HepG2 (cell line): ENCODE results near the gene TP53I3. TPM values are rescaled to one million over a fixed set of nuclear protein-coding genes. Genes with fewer than 3 reads are reported as not detected.

Source experiments
- BCL6 ChIP-seq: IDR thresholded peaks from 2 replicates; pipeline ENCODE4 v1.6.1; 2016; ENCODE audit warnings: missing genetic modification reagents, missing compliant biosample characterization
- FOXO1 ChIP-seq: sonication (generic); formaldehyde crosslinking; IDR thresholded peaks from 2 replicates; pipeline ENCODE4 v1.4.0; 2020; ENCODE audit warnings: missing genetic modification reagents
- GATAD2A ChIP-seq: IDR thresholded peaks from 2 replicates; pipeline ENCODE4 v1.6.1; 2016
- HCFC1 ChIP-seq: fragments of 150-350 bp; IDR thresholded peaks from 2 replicates; pipeline ENCODE4 v1.6.1; 2014; ENCODE audit warnings: low read depth, low read length
- HOXD1 ChIP-seq: sonication (generic); formaldehyde crosslinking; IDR thresholded peaks from 2 replicates; pipeline ENCODE4 v1.5.0; 2020; ENCODE audit warnings: missing genetic modification reagents
- KLF16 ChIP-seq, 2 experiments: sonication (generic) in 1 of 2; formaldehyde crosslinking in 1 of 2; IDR thresholded peaks; 2 replicates each; pipeline versions ENCODE4 v1.6.1 to v1.8.0; 2016 to 2023; ENCODE audit warnings: missing genetic modification reagents in 2 of 2, missing compliant biosample characterization in 1 of 2
- MEIS2 ChIP-seq: sonication (generic); formaldehyde crosslinking; IDR thresholded peaks from 2 replicates; pipeline ENCODE4 v1.9.0; 2021; ENCODE audit warnings: mild to moderate bottlenecking, missing genetic modification reagents
- PLRG1 ChIP-seq: fragments of 450-650 bp; conservative IDR thresholded peaks from 2 replicates; pipeline ENCODE4 v1.6.1; 2016
- PRDM4 ChIP-seq: sonication (generic); formaldehyde crosslinking; IDR thresholded peaks from 2 replicates; pipeline ENCODE4 v1.9.0; 2021; ENCODE audit warnings: missing genetic modification reagents, borderline replicate concordance
- RARA ChIP-seq: IDR thresholded peaks from 2 replicates; pipeline ENCODE4 v1.6.1; 2016; ENCODE audit warnings: missing genetic modification reagents, missing compliant biosample characterization
- SOX13 ChIP-seq, 3 experiments: fragments of 450-650 bp in 1 of 3; sonication (generic) in 1 of 3; formaldehyde crosslinking in 1 of 3; IDR thresholded peaks in 2 of 3; conservative IDR thresholded peaks in 1 of 3; 2 replicates each; pipeline versions ENCODE4 v1.5.0 to v1.6.1; 2016 to 2020; ENCODE audit warnings: antibody characterized with exemption in 1 of 3, mild to moderate bottlenecking in 1 of 3, missing compliant biosample characterization in 1 of 3, missing genetic modification reagents in 1 of 3, moderate library complexity in 1 of 3
- SRSF9 ChIP-seq: fragments of 200-400 bp; formaldehyde crosslinking; IDR thresholded peaks from 2 replicates; pipeline ENCODE4 v1.6.1; 2018; ENCODE audit warnings: borderline replicate concordance, mild to moderate bottlenecking, low read depth, low read length; ENCODE audit not compliant: insufficient read depth, poor library complexity, severe bottlenecking
- TBX3 ChIP-seq: fragments of 450-650 bp; IDR thresholded peaks from 2 replicates; pipeline ENCODE4 v1.6.1; 2017; ENCODE audit warnings: antibody characterized with exemption, mild to moderate bottlenecking, inconsistent platforms, borderline replicate concordance
- UBTF ChIP-seq: sonication (generic); formaldehyde crosslinking; IDR thresholded peaks from 2 replicates; pipeline ENCODE4 v1.4.0; 2020; ENCODE audit warnings: mild to moderate bottlenecking, missing genetic modification reagents
- ZNF160 ChIP-seq: sonication (generic); formaldehyde crosslinking; IDR thresholded peaks from 2 replicates; pipeline ENCODE4 v1.8.0; 2022; ENCODE audit warnings: mild to moderate bottlenecking, inconsistent platforms, missing genetic modification reagents
- ZNF205 ChIP-seq: IDR thresholded peaks from 2 replicates; pipeline ENCODE4 v1.6.1; 2018; ENCODE audit warnings: missing biosample characterization, missing genetic modification reagents
- ZNF468 ChIP-seq: sonication (generic); formaldehyde crosslinking; IDR thresholded peaks from 2 replicates; pipeline ENCODE4 v1.8.0; 2022; ENCODE audit warnings: mild to moderate bottlenecking, moderate library complexity, missing genetic modification reagents
- ZNF605 ChIP-seq: sonication (generic); formaldehyde crosslinking; IDR thresholded peaks from 2 replicates; pipeline ENCODE4 v1.8.0; 2022; ENCODE audit warnings: mild to moderate bottlenecking, missing genetic modification reagents
- ZNF672 ChIP-seq: sonication (generic); formaldehyde crosslinking; IDR thresholded peaks from 2 replicates; pipeline ENCODE4 v1.8.1; 2022; ENCODE audit warnings: missing genetic modification reagents
- polyA plus RNA-seq, 8 experiments: library from polyadenylated mRNA; depleted of rRNA in 3 of 8; stranded (reverse) in 7 of 8; unstranded in 1 of 8; fragments of >200 nt; fragmentation: Illumina TruSeq in 4 of 8; extraction: Trizol in 4 of 8; gene quantifications; 2 replicates each; pipeline versions ENCODE4 v1.2.1 to v1.2.3, GENCODE V29; 2011 to 2016; ENCODE audit warnings: low read depth in 4 of 8, missing spikeins in 1 of 8, mixed read lengths in 1 of 8; ENCODE audit not compliant: insufficient read depth in 1 of 8
- total RNA-seq, 5 experiments: library from RNA; depleted of rRNA; stranded (reverse); fragments of >200 nt; fragmentation: Illumina TruSeq; extraction: Trizol; gene quantifications; 2 replicates each; pipeline ENCODE4 v1.2.3, GENCODE V29; 2016; ENCODE audit warnings: low read depth in 1 of 5
- TF ChIP-seq, protein P1 (sequence below): sonication (generic); formaldehyde crosslinking; IDR thresholded peaks from 2 replicates; pipeline ENCODE4; 2020; ENCODE audit warnings: missing genetic modification reagents, mild to moderate bottlenecking, borderline replicate concordance
- TF ChIP-seq, protein P2 (sequence below): sonication (generic); formaldehyde crosslinking; IDR thresholded peaks from 2 replicates; pipeline ENCODE4 v1.5.0; 2020; ENCODE audit warnings: missing genetic modification reagents
- TF ChIP-seq, protein P3 (sequence below): sonication (generic); formaldehyde crosslinking; IDR thresholded peaks from 2 replicates; pipeline ENCODE4 v1.5.1; 2020; ENCODE audit warnings: missing genetic modification reagents, mild to moderate bottlenecking, borderline replicate concordance

Gene TP53I3
- total and polyA plus RNA-seq, 2 of the 13 experiments (the other 11 are each of a cell fraction or from before 2014, with no cell fraction given), result 25.0 to 44.1 TPM

DNA sequence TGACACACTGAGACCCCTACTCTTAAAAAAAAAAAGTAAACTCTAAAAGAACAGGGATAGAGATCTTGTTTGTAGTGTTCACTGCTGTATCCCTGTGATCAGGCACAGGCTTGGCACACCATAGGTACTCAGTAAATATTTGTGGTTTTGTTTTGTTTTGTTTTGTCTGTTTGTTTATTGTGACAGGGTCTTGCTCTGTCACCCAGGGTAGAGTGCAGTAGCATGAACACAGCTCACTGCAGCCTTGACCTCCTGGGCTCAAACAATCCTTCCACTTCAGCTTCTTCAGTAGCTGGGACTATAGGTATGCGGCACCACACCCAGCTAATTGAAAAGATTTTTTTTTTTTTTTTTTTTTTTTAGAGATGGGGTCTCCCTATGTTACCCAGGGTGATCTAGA, 31.7 kb downstream of the TP53I3 start (continued):
- TF ChIP-seq, protein P1, sequence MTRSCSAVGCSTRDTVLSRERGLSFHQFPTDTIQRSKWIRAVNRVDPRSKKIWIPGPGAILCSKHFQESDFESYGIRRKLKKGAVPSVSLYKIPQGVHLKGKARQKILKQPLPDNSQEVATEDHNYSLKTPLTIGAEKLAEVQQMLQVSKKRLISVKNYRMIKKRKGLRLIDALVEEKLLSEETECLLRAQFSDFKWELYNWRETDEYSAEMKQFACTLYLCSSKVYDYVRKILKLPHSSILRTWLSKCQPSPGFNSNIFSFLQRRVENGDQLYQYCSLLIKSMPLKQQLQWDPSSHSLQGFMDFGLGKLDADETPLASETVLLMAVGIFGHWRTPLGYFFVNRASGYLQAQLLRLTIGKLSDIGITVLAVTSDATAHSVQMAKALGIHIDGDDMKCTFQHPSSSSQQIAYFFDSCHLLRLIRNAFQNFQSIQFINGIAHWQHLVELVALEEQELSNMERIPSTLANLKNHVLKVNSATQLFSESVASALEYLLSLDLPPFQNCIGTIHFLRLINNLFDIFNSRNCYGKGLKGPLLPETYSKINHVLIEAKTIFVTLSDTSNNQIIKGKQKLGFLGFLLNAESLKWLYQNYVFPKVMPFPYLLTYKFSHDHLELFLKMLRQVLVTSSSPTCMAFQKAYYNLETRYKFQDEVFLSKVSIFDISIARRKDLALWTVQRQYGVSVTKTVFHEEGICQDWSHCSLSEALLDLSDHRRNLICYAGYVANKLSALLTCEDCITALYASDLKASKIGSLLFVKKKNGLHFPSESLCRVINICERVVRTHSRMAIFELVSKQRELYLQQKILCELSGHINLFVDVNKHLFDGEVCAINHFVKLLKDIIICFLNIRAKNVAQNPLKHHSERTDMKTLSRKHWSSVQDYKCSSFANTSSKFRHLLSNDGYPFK (CRISPR knock-in tag), result no peak
- TF ChIP-seq ZNF160 (CRISPR knock-in tag), result no peak
- TF ChIP-seq HOXD1 (CRISPR knock-in tag), result no peak
- peak; percentile 23; the same call in 1 of the 2 replicates for TF ChIP-seq FOXO1 (CRISPR knock-in tag)
- no peak for TF ChIP-seq PRDM4 (CRISPR knock-in tag)
- TF ChIP-seq, protein P2, sequence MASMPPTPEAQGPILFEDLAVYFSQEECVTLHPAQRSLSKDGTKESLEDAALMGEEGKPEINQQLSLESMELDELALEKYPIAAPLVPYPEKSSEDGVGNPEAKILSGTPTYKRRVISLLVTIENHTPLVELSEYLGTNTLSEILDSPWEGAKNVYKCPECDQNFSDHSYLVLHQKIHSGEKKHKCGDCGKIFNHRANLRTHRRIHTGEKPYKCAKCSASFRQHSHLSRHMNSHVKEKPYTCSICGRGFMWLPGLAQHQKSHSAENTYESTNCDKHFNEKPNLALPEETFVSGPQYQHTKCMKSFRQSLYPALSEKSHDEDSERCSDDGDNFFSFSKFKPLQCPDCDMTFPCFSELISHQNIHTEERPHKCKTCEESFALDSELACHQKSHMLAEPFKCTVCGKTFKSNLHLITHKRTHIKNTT (CRISPR knock-in tag), result no peak
- peak; percentile 73 for TF ChIP-seq RARA (CRISPR knock-in tag)
- TF ChIP-seq BCL6 (CRISPR knock-in tag), result peak; percentile 25; the same call in 1 of the 2 replicates
- no peak for TF ChIP-seq HCFC1
- peak; percentile 70; the same call in 1 of the 2 replicates for TF ChIP-seq GATAD2A (CRISPR knock-in tag)
- TF ChIP-seq ZNF672 (CRISPR knock-in tag), result no peak
- TF ChIP-seq MEIS2 (CRISPR knock-in tag), result no peak
- no peak for TF ChIP-seq KLF16 (CRISPR knock-in tag; IDR thresholded peaks at IDR 0.05)
- TF ChIP-seq TBX3, result peak; percentile 56; the same call in 1 of the 2 replicates
- no peak for TF ChIP-seq ZNF468 (CRISPR knock-in tag)
- TF ChIP-seq, protein P3, sequence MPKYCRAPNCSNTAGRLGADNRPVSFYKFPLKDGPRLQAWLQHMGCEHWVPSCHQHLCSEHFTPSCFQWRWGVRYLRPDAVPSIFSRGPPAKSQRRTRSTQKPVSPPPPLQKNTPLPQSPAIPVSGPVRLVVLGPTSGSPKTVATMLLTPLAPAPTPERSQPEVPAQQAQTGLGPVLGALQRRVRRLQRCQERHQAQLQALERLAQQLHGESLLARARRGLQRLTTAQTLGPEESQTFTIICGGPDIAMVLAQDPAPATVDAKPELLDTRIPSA (CRISPR knock-in tag), result no peak
- no peak for TF ChIP-seq PLRG1
- no peak for TF ChIP-seq ZNF205
- TF ChIP-seq ZNF605, result no peak
- no peak for TF ChIP-seq SRSF9
- no peak for TF ChIP-seq SOX13 (IDR thresholded peaks at IDR 0.05)
- peak in 1 of 2 experiments; percentile 51; a peak in 1 of 4 replicates for TF ChIP-seq SOX13 (CRISPR knock-in tag; conservative IDR thresholded peaks at IDR 0.05 in 1 of 2, IDR thresholded peaks at IDR 0.05 in 1 of 2)
- TF ChIP-seq UBTF (CRISPR knock-in tag), result no peak
